ENCODE results near the gene KL.

KL gene

DNA sequence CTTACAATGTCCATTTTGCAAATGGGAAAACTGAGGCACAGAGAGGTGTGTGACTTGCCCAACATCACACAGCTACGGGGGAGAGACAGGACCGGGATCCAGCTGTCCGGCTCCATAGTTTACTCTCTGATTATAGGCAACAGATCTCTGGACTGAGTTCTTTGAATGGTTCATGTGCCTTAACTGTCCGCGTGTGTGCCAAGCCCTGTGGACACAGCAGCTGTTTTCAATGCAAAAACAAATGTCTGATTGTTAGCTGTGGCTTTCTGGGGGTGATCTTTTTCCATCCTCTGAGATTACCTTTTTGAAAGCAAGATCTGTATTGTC is 94.1 kb downstream of the KL start:
- DNase-seq (ENCODE audit: low read depth in 1 of 2, low spot score in 1 of 2), result no peak

DNA sequence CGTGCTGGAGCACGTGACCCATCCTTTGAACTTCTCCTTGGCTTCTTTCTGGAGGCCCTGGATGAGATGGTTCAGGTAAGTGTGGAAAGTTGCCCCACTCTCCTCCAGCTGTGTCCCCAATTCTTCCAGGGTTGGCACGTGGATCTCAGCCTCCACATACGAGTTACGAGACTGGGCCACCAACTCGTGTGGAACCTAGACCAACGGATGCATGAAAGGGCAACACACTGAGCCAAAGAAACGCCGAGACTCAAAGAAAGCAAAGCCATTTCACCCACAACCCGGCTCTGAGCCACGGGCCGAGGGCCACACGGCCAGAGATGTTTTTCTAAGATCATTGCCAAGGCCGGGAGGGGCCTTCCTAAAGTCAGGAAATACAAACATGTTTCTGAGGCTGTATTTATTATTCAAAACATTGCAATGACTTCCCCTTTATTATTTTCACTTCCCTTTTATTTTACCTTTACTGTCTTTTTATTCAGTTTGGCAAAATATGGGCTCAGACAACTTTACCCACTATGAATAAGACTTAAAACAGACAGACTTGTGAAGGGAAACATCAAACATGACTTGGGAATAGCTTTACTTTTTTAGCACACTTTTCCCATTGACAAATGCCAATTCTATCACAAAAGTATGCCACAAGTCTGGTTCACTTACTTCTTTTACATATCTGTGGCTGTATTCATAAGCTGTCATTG is 94.6 kb downstream of the KL start:
- no peak for DNase-seq (ENCODE audit: low read depth in 1 of 2, low spot score in 1 of 2)

DNA sequence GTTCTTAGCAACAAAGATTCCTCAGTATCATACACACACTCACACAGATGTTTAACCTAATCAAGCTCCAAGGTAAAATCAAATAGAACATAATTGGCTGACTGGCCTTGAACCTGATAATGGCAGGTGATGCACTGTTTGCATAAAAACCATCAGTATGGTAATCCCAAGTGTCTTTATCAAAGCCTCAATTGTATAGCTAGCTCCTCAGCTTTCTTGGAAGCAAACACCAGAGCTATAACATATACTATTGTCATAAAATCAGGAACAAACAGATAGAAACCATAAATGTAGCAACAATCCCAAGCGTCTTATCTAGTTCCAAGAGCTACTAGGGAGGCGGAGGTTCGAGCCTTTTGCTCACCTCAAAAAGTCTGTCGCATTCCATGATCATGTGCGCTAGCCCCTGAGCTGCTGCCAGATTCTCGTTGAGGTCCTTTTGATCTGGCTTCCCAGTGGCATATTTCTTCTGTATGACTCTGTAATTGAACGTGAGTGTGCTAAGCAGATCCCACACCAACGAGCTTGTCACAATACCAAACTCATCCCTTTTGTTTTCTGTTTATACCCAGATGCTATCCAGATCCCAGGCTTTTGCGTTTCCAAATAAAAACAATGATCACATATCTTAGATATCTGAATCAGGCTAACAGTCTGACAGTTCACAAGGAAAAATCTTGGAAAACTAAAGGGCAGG is 95.3 kb downstream of the KL start:
- DNase-seq (ENCODE audit: low read depth in 1 of 2, low spot score in 1 of 2), result no peak

DNA sequence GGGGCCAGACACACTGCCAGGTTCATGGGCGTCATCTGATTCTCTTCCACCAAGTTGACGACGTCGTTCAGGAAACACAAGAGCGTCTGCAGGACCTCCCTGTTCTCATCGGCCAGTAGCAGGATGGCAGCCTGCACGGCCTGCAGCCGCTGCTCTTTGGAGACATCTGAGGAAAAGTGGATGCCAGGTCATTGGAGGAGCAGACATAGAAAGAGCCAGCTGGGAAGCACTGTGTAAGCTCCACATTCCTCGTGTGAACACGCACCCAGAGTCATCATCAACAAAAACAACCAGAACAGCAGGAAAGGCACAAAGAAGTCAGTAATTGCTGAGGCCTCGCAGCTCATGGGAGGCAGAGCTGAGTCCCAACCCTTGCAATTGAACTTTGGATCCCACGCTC is 96.5 kb downstream of the KL start:
- DNase-seq (ENCODE audit: low read depth in 1 of 2, low spot score in 1 of 2), result no peak

DNA sequence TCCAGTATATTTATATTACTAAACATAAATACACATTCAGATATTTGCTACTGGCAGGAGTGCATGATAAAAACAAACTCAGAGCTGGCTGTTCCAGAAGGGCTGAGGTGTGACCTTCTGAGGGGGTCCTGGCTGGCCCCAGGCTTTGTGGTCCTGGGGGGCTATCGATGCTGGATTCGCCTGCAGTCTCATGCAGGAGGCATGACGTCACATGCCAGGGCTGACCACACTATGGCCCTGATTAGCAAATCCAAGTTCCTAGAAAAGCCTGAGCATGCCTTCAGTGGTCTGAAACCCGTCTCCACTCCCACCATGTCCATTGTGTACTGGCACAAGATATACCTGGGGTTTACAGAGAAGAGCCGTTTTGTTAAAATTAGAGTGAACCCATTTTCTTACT is 97.9 kb downstream of the KL start:
- no peak for DNase-seq (ENCODE audit: low read depth in 1 of 2, low spot score in 1 of 2)

DNA sequence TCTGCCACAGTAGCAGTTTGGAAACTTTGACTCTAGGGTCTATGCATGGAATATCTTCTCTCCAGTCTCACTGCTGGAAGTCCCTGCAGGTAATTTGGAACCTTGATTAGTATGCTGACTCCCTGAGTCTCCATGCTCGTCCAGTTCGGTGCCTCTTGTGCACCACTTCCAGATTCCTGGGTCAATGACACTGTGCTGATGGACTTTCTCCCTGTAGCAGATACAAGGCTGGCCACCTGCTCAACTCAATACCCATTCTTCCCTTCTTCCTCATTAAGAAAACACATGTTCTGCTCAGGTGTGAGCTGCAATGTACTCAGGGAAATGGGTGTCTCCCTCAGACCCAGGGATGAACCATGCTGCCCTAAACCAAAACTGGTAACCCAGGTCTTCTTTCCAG is 99.1 kb downstream of the KL start:
- no peak for DNase-seq (ENCODE audit: low read depth in 1 of 2, low spot score in 1 of 2)

Data from activated T-helper 1 cell treated with anti-CD3 and anti-CD28 coated beads, Interleukin-2, amount 50 U/mL, for 16 hours (primary cell).